Aorta (tissue), 5 donors: ENCODE data around the gene SGK1. TPM values are rescaled to one million over a fixed set of nuclear protein-coding genes. Genes with fewer than 3 reads are reported as not detected.
"Not testable (repeated sequence)": the region's sequence is repeated elsewhere in the genome, so short reads cannot be mapped to it uniquely, and the experiment has no call there.

Experiments used
- ATAC-seq: fragments of 200-7000 bp; cut with Tn5 transposase; one replicate; pipeline ENCODE4 v1.9.1; 2022; ENCODE audit warnings: moderate library complexity; ENCODE audit not compliant: low FRiP score
- DNase-seq, 2 donors: peaks; one replicate each; pipeline ENCODE4 v3.0.0-alpha.2; 2020
- H3K27ac ChIP-seq, 2 donors: one replicate each; pipeline ENCODE4 v1.5.1; 2013; ENCODE audit warnings: low read length in 2 of 2, mild to moderate bottlenecking in 2 of 2, moderate library complexity in 2 of 2, control low read depth in 1 of 2, inconsistent platforms in 1 of 2, low read depth in 1 of 2
- H3K27me3 ChIP-seq, 2 donors: one replicate each; pipeline ENCODE4 v1.6.1; 2013; ENCODE audit warnings: control low read depth in 1 of 2, low read length in 1 of 2, mild to moderate bottlenecking in 1 of 2, moderate library complexity in 1 of 2; ENCODE audit not compliant: insufficient read depth in 2 of 2, control insufficient read depth in 1 of 2
- H3K36me3 ChIP-seq, 2 donors: one replicate each; pipeline ENCODE4 v1.6.1; 2013; ENCODE audit warnings: control low read depth in 1 of 2, low read length in 1 of 2, mild to moderate bottlenecking in 1 of 2; ENCODE audit not compliant: insufficient read depth in 2 of 2, control insufficient read depth in 1 of 2
- H3K4me1 ChIP-seq, 2 donors: one replicate each; pipeline ENCODE4 v1.6.1; 2013; ENCODE audit warnings: low read length in 2 of 2, control low read depth in 1 of 2, mild to moderate bottlenecking in 1 of 2, moderate library complexity in 1 of 2; ENCODE audit not compliant: insufficient read depth in 2 of 2, control insufficient read depth in 1 of 2
- H3K4me3 ChIP-seq, 2 donors: one replicate each; pipeline ENCODE4 v1.5.1; 2013; ENCODE audit warnings: low read length in 2 of 2, control low read depth in 1 of 2, mild to moderate bottlenecking in 1 of 2
- H3K9me3 ChIP-seq: one replicate; pipeline ENCODE4 v1.6.1; 2013; ENCODE audit warnings: mild to moderate bottlenecking, low read length; ENCODE audit not compliant: control insufficient read depth
- WGBS, 2 donors: extraction: QIAGEN DNeasy Blood & Tissue Kit; methylation state at CpG; one replicate each; pipeline ENCODE4 v1.1.7; 2013; 5-methylcytosine and 5-hydroxymethylcytosine counted together
- intact Hi-C, 2 donors: fragments of 100-400 bp; cut with DNase I; formaldehyde crosslinking; loops; one replicate each; pipeline versions ENCODE4 v1.14.2 to v1.15.0; 2022
- polyA plus RNA-seq, 2 donors: library from polyadenylated mRNA; stranded (reverse); fragments of 200-250 nt; gene quantifications; one replicate each; pipeline ENCODE4 v1.2.3, GENCODE V29; 2013
- total RNA-seq, 2 donors: library from RNA; stranded (reverse); fragmentation: NEBNext Ultra II Directional; extraction: Animal tissue kit (Norgen Biotek cat#: 25700); gene quantifications; one replicate each; pipeline ENCODE4 v1.2.1, GENCODE V29; 2021
- donor health status: healthy with polysubstance abuse.
- donor health status: Bipolar disorder and iron deficiency.
- donor health status: DM: no; HTN: no; CAD: no.
- donor health status: DM: no; HTN: no; CAD: no.
- donor health status: DM: yes; HTN: yes; CAD: no.

Gene SGK1
- total and polyA plus RNA-seq, 4 donors, result 11.3 to 150 (median 106) TPM

DNA sequence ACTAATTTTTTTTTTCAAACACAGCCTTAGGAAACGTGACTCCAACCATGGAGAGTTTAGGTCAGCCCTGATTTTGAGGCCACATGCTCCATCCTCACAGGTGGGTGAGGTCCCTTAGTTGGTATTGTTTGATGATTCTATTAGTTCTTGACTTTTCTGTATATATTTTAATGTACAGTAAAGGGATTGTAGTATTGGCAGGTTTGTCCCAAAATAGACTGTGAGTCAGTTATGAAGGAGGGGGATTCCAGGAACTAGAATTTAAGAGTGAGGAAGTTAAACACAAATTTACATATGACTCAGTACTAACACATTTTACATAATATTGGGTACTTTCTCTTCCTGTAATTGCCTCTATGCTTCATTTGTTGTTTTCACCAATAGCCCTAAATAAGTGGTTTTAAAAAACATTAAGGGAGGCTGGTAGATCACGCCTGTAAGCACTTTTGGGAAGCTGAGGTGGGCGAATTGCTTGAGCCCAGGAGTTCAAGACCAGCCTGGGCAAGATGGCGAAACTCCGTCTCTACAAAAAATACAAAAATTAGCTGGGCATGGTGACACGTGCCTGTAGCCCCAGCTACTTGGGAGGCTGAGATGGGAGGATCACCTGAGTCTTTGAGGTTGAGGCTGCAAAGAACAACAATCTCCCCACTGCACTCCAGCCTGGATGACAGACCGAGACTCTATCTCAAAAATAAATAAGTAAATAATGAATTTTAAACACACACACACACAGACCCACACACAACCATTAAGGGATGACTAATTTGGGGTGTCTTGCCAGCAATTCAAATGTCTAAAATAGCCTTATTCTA lies 81.8 kb downstream of the SGK1 start:
- no peaks in the 10 kb centered on the region for H3K27me3 ChIP-seq
- intact Hi-C loops, result no loop called here
- 77 to 83% methylated on average over 7 of the region's 7 CpGs for WGBS, 2 donors
- ATAC-seq, result no peak
- DNase-seq, result no peak
- H3K4me3 ChIP-seq, result no peak overlapping the region
- no peaks in the 10 kb centered on the region for H3K4me1 ChIP-seq
- no peak overlapping the region for H3K27ac ChIP-seq
- H3K36me3 ChIP-seq, result no peaks in the 10 kb centered on the region
- no peaks in the 10 kb centered on the region for H3K9me3 ChIP-seq

- intact Hi-C loops, DNase-seq, H3K36me3 ChIP-seq, H3K9me3 ChIP-seq, H3K4me3 ChIP-seq, H3K27ac ChIP-seq, H3K27me3 ChIP-seq, ATAC-seq, H3K4me1 ChIP-seq: not testable (repeated sequence)
- WGBS, 2 donors, result 95 to 96% methylated on average over 4 of the region's 4 CpGs
Observed at GRCh38 chr6:134235334-134235733, 82.6 kb downstream of the SGK1 start.

- no peak overlapping the region for H3K27ac ChIP-seq
- H3K4me1 ChIP-seq, result no peaks in the 10 kb centered on the region
- WGBS, 2 donors, result 30 to 34% methylated on average over 5 of the region's 5 CpGs
- no peak overlapping the region for H3K4me3 ChIP-seq
- H3K9me3 ChIP-seq, result no peaks in the 10 kb centered on the region
- H3K36me3 ChIP-seq, result no peaks in the 10 kb centered on the region
- intact Hi-C loops, result loop anchor here in 1 of 2 donors (5.0 kb wide), 1 partner anchor 139 kb away; no protein-coding TSS in a partner anchor
- no peak for ATAC-seq
- no peak for DNase-seq
- H3K27me3 ChIP-seq, result no peaks in the 10 kb centered on the region
Observed at GRCh38 chr6:134233180-134233955, 84.5 kb downstream of the SGK1 start.

DNA sequence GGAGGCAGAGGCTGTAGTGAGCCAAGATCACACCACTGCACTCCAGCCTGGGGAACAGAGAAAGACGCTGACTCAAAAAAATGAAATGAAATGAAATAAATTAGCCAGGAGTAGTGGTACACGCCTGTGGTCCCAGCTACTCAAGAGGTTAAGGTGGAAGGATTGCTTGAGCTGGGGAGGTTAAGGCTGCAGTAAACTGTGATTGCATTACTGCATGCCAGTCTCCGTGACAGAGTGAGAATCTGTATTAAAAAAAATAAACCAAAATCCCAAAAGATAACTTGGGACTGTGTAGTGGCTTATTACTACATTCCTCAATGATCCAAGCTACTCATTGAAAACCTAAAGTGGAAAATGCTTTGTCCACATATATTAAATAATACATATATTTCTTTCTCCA lies 87.0 kb downstream of the SGK1 start:
- DNase-seq, result no peak
- no peaks in the 10 kb centered on the region for H3K27me3 ChIP-seq
- intact Hi-C loops, result loop anchor here in 1 of 2 donors (5.0 kb wide), 1 partner anchor 141 kb away; no protein-coding TSS in a partner anchor
- H3K36me3 ChIP-seq, result no peaks in the 10 kb centered on the region
- H3K9me3 ChIP-seq, result no peaks in the 10 kb centered on the region
- no peak for ATAC-seq
- no peak overlapping the region for H3K27ac ChIP-seq
- no peaks in the 10 kb centered on the region for H3K4me1 ChIP-seq
- no peak overlapping the region for H3K4me3 ChIP-seq
- 94 to 96% methylated on average over 3 of the region's 3 CpGs for WGBS, 2 donors

DNA sequence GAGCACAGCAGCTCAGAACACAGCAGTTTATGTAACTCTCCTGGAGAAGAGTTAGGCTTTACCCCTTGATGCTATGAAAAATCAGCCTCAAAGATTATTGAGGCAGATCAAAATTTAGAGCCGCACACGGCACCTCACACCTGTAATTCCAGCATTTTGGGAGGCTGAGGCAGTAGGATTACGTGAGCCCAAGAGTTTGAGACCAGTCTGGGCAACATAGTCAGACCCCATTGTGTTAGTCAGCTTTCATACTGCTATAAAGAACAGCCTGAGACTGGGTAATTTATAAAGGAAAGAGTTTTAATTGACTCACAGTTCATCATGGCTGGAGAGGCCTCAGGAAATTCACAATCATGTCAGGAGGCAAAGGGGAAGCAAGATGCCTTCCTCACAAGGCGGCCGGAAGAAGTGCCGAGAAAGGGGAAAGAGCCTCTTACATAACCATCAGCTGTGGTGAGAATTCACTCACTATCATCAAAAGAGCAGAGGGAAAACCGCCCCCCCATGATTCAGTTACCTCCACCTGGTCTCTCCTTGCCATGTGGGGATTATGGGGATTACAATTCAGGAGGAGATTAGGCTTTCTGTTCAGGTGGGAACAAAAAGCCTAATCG lies 87.7 kb downstream of the SGK1 start:
- WGBS, 2 donors, result 93 to 96% methylated on average over 8 of the region's 8 CpGs
- no peak overlapping the region for H3K27ac ChIP-seq
- intact Hi-C loops, result loop anchor here in 1 of 2 donors (5.0 kb wide), 1 partner anchor 142 kb away; no protein-coding TSS in a partner anchor
- H3K4me3 ChIP-seq, result no peak overlapping the region
- ATAC-seq, result no peak
- H3K4me1 ChIP-seq, result no peaks in the 10 kb centered on the region
- peak in 1 of 2 donors; percentile 63 for DNase-seq
- H3K36me3 ChIP-seq, result no peaks in the 10 kb centered on the region
- H3K27me3 ChIP-seq, result no peaks in the 10 kb centered on the region
- H3K9me3 ChIP-seq, result no peaks in the 10 kb centered on the region

DNA sequence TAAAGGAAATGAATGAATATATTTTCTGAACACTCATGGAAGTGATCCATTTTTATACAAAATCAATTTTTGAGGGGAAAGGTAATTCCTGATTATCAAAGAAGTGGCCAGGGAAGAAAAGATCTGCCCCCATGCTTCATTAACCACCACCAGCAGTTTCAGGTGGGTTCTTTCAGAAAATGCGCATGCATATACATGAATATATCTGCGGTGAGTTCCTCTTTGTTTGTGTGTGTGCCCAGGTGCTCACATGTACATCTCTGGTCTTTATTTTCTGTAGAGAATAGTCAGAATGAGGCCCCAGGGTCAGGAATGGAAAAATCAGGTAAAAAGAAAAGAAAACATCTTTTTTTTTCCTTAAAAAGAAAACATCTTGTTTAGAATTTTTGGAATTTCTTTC lies 88.4 kb downstream of the SGK1 start:
- WGBS, 2 donors, result 93 to 98% methylated on average over 2 of the region's 2 CpGs
- intact Hi-C loops, result no loop called here
- DNase-seq, result no peak

DNA sequence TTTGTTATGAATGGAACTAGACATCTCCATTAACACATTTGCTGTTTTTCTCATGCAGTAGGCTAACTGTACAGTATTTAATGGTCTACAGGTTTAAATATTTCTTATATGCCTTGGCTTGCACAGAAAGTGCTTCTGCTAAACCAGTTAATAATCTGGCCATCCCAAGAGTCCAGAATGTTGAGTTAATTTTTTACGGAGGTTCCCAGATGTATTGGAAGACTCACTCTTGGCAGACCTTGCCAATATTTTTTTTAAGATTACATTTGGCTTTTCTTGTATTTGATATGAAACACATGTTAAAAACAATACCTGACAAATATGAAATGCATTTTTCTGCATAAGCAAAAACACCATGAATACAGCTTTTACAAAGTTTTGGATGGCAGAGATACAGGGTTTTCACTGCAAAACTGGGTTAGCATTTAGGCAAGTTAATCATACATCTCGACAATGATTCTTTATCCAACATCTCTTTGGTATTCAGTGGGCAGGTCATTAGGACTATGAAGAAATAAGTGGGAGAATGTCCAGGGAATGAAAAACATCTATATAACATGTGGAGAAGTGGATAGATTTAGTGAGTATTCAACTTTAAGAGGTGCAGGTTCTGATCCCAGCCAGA lies 94.0 kb downstream of the SGK1 start:
- ATAC-seq (no peak), DNase-seq (no peak)
- H3K4me1 ChIP-seq, result peaks cover 0 to 3% of the 10 kb centered on the region in 2 donors
- no peaks in the 10 kb centered on the region for H3K9me3 ChIP-seq
- H3K4me3 ChIP-seq, result no peak overlapping the region
- WGBS, 2 donors, result 2 to 6% methylated on average over 2 of the region's 2 CpGs
- no peak overlapping the region for H3K27ac ChIP-seq
- intact Hi-C loops, result no loop called here
- no peaks in the 10 kb centered on the region for H3K36me3 ChIP-seq
- H3K27me3 ChIP-seq, result no peaks in the 10 kb centered on the region

More for the DNA sequence above, 88.4 kb downstream of the SGK1 start:
- Histone ChIP-seq H3K27me3 (no peaks in the 10 kb centered on the region), H3K27ac (no peak overlapping the region), H3K4me3 (no peak overlapping the region), H3K9me3 (no peaks in the 10 kb centered on the region), H3K4me1 (no peaks in the 10 kb centered on the region), H3K36me3 (no peaks in the 10 kb centered on the region)
- ATAC-seq, result no peak

GRCh38 chr6:134221250-134221649 lies 96.7 kb downstream of the SGK1 start:
- Histone ChIP-seq H3K27ac (no peak overlapping the region), H3K9me3 (no peaks in the 10 kb centered on the region), H3K4me3 (no peak overlapping the region), H3K27me3 (no peaks in the 10 kb centered on the region), H3K36me3 (no peaks in the 10 kb centered on the region), H3K4me1 (peaks cover 0 to 3% of the 10 kb centered on the region in 2 donors)
- intact Hi-C loops, result no loop called here
- WGBS, 2 donors, result 85 to 88% methylated on average over 3 of the region's 3 CpGs
- ATAC-seq (no peak), DNase-seq (no peak)
